ENCODE results near the gene HSD11B2. TPM values are rescaled to one million over a fixed set of nuclear protein-coding genes. Genes with fewer than 3 reads are reported as not detected.

HSD11B2 gene
- total and polyA plus RNA-seq, 3 experiments from 2014 or later, result 1.1 to 1.5 TPM; not detected in 1

- no peaks in the 10 kb centered on the region for H3K36me3 Mint-ChIP-seq
- Histone ChIP-seq H3K36me3 (ENCODE audit: insufficient read depth, low read length) (no peaks in the 10 kb centered on the region), H3K27ac (ENCODE audit: low read depth, low read length) (no peak overlapping the region), H3K27me3 (ENCODE audit: insufficient read depth, low read length, poor library complexity, severe bottlenecking) (peaks cover 15% of the 10 kb centered on the region), H3K4me1 (ENCODE audit: insufficient read depth, low read length) (peaks cover 8% of the 10 kb centered on the region), H3K9me3 (ENCODE audit: low read length) (no peaks in the 10 kb centered on the region), H3K4me3 (ENCODE audit: low read length) (no peak overlapping the region)
- H3K27me3 Mint-ChIP-seq, result peaks cover 22 to 24% of the 10 kb centered on the region in 2 donors
- peaks cover 0 to 9% (median 4%) of the 10 kb centered on the region in 3 donors for H3K4me1 Mint-ChIP-seq
- no peak overlapping the region for H3K4me3 Mint-ChIP-seq
- ChIA-PET CTCF (no interaction called here), POLR2A (no interaction called here)
- no peak overlapping the region for H3K27ac Mint-ChIP-seq
- DNase-seq, result no peak
- no peaks in the 10 kb centered on the region for H3K9me3 Mint-ChIP-seq
Observed at GRCh38 chr16:67389911-67390815, 40.8 kb upstream of the HSD11B2 start.

GRCh38 chr16:67390816-67391423 lies 40.0 kb upstream of the HSD11B2 start:
- Histone ChIP-seq H3K27me3 (ENCODE audit: insufficient read depth, low read length, poor library complexity, severe bottlenecking) (peaks cover 19% of the 10 kb centered on the region), H3K4me3 (ENCODE audit: low read length) (no peak overlapping the region), H3K4me1 (ENCODE audit: insufficient read depth, low read length) (peaks cover 8% of the 10 kb centered on the region), H3K9me3 (ENCODE audit: low read length) (no peaks in the 10 kb centered on the region), H3K36me3 (ENCODE audit: insufficient read depth, low read length) (no peaks in the 10 kb centered on the region), H3K27ac (ENCODE audit: low read depth, low read length) (no peak overlapping the region)
- H3K4me3 Mint-ChIP-seq, result no peak overlapping the region
- H3K27ac Mint-ChIP-seq, result no peak overlapping the region
- ChIA-PET POLR2A (interaction anchor here (0.6 kb wide), 1 partner anchor 290 kb away, joined by 3 read pairs; no protein-coding TSS in a partner anchor), CTCF (no interaction called here)
- peaks cover 0 to 12% (median 4%) of the 10 kb centered on the region in 3 donors for H3K4me1 Mint-ChIP-seq
- H3K27me3 Mint-ChIP-seq, result peaks cover 28 to 30% of the 10 kb centered on the region in 2 donors
- no peaks in the 10 kb centered on the region for H3K36me3 Mint-ChIP-seq
- DNase-seq, result no peak
- H3K9me3 Mint-ChIP-seq, result no peaks in the 10 kb centered on the region

GRCh38 chr16:67391424-67392300 lies 39.3 kb upstream of the HSD11B2 start:
- no peak overlapping the region for H3K4me3 ChIP-seq (ENCODE audit: low read length)
- H3K27me3 Mint-ChIP-seq, result peaks cover 28 to 30% of the 10 kb centered on the region in 2 donors

GRCh38 chr16:67392301-67393059 lies 38.4 kb upstream of the HSD11B2 start:
- no peaks in the 10 kb centered on the region for H3K9me3 Mint-ChIP-seq
- DNase-seq, result no peak
- peaks cover 25 to 34% of the 10 kb centered on the region in 2 donors for H3K27me3 Mint-ChIP-seq
- H3K36me3 Mint-ChIP-seq, result no peaks in the 10 kb centered on the region
- no peaks in the 10 kb centered on the region for H3K9me3 ChIP-seq (ENCODE audit: low read length)
- ChIA-PET POLR2A (no interaction called here), CTCF (interaction anchor here (0.8 kb wide), 1 partner anchor 58 kb away, joined by 3 read pairs; no protein-coding TSS in a partner anchor)
- peaks cover 8% of the 10 kb centered on the region for H3K4me1 ChIP-seq (ENCODE audit: insufficient read depth, low read length)
- no peak overlapping the region for H3K27ac ChIP-seq (ENCODE audit: low read depth, low read length)
- peak overlapping the region in 1 of 7 donors; percentile 4 for H3K4me3 Mint-ChIP-seq
- H3K4me3 ChIP-seq (ENCODE audit: low read length), result no peak overlapping the region
- H3K4me1 Mint-ChIP-seq, result peaks cover 0 to 12% (median 4%) of the 10 kb centered on the region in 3 donors
- H3K27me3 ChIP-seq (ENCODE audit: insufficient read depth, low read length, poor library complexity, severe bottlenecking), result peaks cover 19% of the 10 kb centered on the region
- peak overlapping the region in 1 of 8 donors; percentile 15 for H3K27ac Mint-ChIP-seq
- H3K36me3 ChIP-seq (ENCODE audit: insufficient read depth, low read length), result no peaks in the 10 kb centered on the region

More at GRCh38 chr16:67391424-67392300, 39.3 kb upstream of the HSD11B2 start:
- Histone ChIP-seq H3K9me3 (ENCODE audit: low read length) (no peaks in the 10 kb centered on the region), H3K27me3 (ENCODE audit: insufficient read depth, low read length, poor library complexity, severe bottlenecking) (peaks cover 19% of the 10 kb centered on the region), H3K4me1 (ENCODE audit: insufficient read depth, low read length) (peaks cover 8% of the 10 kb centered on the region), H3K27ac (ENCODE audit: low read depth, low read length) (no peak overlapping the region), H3K36me3 (ENCODE audit: insufficient read depth, low read length) (no peaks in the 10 kb centered on the region)
- Mint-ChIP-seq H3K9me3 (no peaks in the 10 kb centered on the region), H3K36me3 (no peaks in the 10 kb centered on the region), H3K4me3 (no peak overlapping the region), H3K27ac (peak overlapping the region in 1 of 8 donors; percentile 37), H3K4me1 (peaks cover 0 to 12% (median 4%) of the 10 kb centered on the region in 3 donors)
- ChIA-PET POLR2A (interaction anchor here (0.6 kb wide), 1 partner anchor 291 kb away, joined by 3 read pairs; no protein-coding TSS in a partner anchor), CTCF (no interaction called here)
- DNase-seq, result no peak

- H3K27me3 ChIP-seq (ENCODE audit: insufficient read depth, low read length, poor library complexity, severe bottlenecking), result peaks cover 19% of the 10 kb centered on the region
- no peak within 1 kb of the TSS for H3K27ac ChIP-seq (ENCODE audit: low read depth, low read length)
- H3K36me3 Mint-ChIP-seq, result no peaks in the 10 kb centered on the region
- POLR2A ChIA-PET, result interaction anchor here (0.6 kb wide), 1 partner anchor 1642 kb away, joined by 3 read pairs; no protein-coding TSS in a partner anchor
- peaks cover 0 to 12% (median 4%) of the 10 kb centered on the region in 3 donors for H3K4me1 Mint-ChIP-seq
- H3K27me3 Mint-ChIP-seq, result peaks cover 25 to 34% of the 10 kb centered on the region in 2 donors
- H3K9me3 ChIP-seq (ENCODE audit: low read length), result no peaks in the 10 kb centered on the region
- DNase-seq, result peak; percentile 13 to 58 (median 25)
- peak within 1 kb of the TSS in 1 of 8 donors; percentile 15 for H3K27ac Mint-ChIP-seq
- H3K36me3 ChIP-seq (ENCODE audit: insufficient read depth, low read length), result no peaks in the 10 kb centered on the region
- H3K9me3 Mint-ChIP-seq, result no peaks in the 10 kb centered on the region
- H3K4me3 Mint-ChIP-seq, result peak within 1 kb of the TSS; percentile 37 to 81 (median 67)
- CTCF ChIA-PET, result interaction anchor here (0.8 kb wide), 1 partner anchor 57 kb away, joined by 3 read pairs; no protein-coding TSS in a partner anchor
- H3K4me1 ChIP-seq (ENCODE audit: insufficient read depth, low read length), result peaks cover 8% of the 10 kb centered on the region
- H3K4me3 ChIP-seq (ENCODE audit: low read length), result no peak within 1 kb of the TSS
Observed at GRCh38 chr16:67393111-67393787, 37.7 kb upstream of the HSD11B2 start, which contains the start of gene TPPP3. Gene TPPP3 (minus strand): TSS chr16:67393498. CDS start chr16:67391111, 2,387 bp downstream.

- Histone ChIP-seq H3K27me3 (ENCODE audit: insufficient read depth, low read length, poor library complexity, severe bottlenecking) (peaks cover 19% of the 10 kb centered on the region), H3K4me1 (ENCODE audit: insufficient read depth, low read length) (peaks cover 8% of the 10 kb centered on the region), H3K36me3 (ENCODE audit: insufficient read depth, low read length) (no peaks in the 10 kb centered on the region), H3K9me3 (ENCODE audit: low read length) (no peaks in the 10 kb centered on the region), H3K27ac (ENCODE audit: low read depth, low read length) (no peak overlapping the region), H3K4me3 (ENCODE audit: low read length) (no peak overlapping the region)
- ChIA-PET POLR2A (interaction anchor here (0.6 kb wide), 1 partner anchor 1641 kb away, joined by 3 read pairs; no protein-coding TSS in a partner anchor), CTCF (no interaction called here)
- H3K9me3 Mint-ChIP-seq, result no peaks in the 10 kb centered on the region
- peak overlapping the region; percentile 37 to 70 (median 65) for H3K4me3 Mint-ChIP-seq
- H3K4me1 Mint-ChIP-seq, result peaks cover 0 to 12% (median 4%) of the 10 kb centered on the region in 3 donors
- DNase-seq, result no peak
- H3K27ac Mint-ChIP-seq, result no peak overlapping the region
- H3K27me3 Mint-ChIP-seq, result peaks cover 25 to 34% of the 10 kb centered on the region in 2 donors
- H3K36me3 Mint-ChIP-seq, result no peaks in the 10 kb centered on the region
Observed at GRCh38 chr16:67393788-67394154, 37.1 kb upstream of the HSD11B2 start.
